A549 (cell line): ENCODE data around the gene OTOP2. TPM values are rescaled to one million over a fixed set of nuclear protein-coding genes. Genes with fewer than 3 reads are reported as not detected.

ENCODE experiments used
- ATAC-seq, 2 experiments: fragments of 200-7000 bp in 1 of 2; fragments of >200 bp in 1 of 2; cut with Nextera tagmentation in 1 of 2; cut with Tn5 transposase in 1 of 2; 3 replicates each; pipeline versions ENCODE4 v1.8.0 to v1.9.1; 2018 to 2020; ENCODE audit warnings: mild to moderate bottlenecking in 1 of 2, moderate library complexity in 1 of 2
- CTCF ChIA-PET: fragments of 300-600 bp; sonication (Branson Sonifier 250); formaldehyde crosslinking; extraction: SDS; loops from one replicate; lab custom pipeline; 2021; ENCODE audit warnings: antibody characterized with exemption, inconsistent platforms; lab: Yijun Ruan, JAX
- POLR2A ChIA-PET: fragments of 350-600 bp; formaldehyde crosslinking; extraction: SDS; loops from one replicate; lab custom pipeline; 2021; ENCODE audit warnings: antibody characterized with exemption, inconsistent platforms; lab: Yijun Ruan, JAX
- DNase-seq, 2 experiments: peaks; one replicate each; pipeline versions ENCODE4 v3.0.0 to v3.0.0-alpha.2; 2011 to 2016; ENCODE audit warnings: low read depth in 1 of 2, low spot score in 1 of 2
- FAIRE-seq: peaks from 2 replicates; lab custom pipeline; 2011; peaks lifted over from hg19 to GRCh38; lab: Jason Lieb, UNC
- H3K27ac ChIP-seq, 2 experiments: fragments of >200 bp; sonication (Bioruptor Twin); formaldehyde crosslinking; 3 replicates each; pipeline ENCODE4 v1.5.1; 2016 to 2017
- H3K4me1 ChIP-seq: fragments of >200 bp; sonication (Bioruptor Twin); formaldehyde crosslinking; 3 replicates; pipeline ENCODE4 v1.6.1; 2016
- H3K4me2 ChIP-seq: fragments of >200 bp; sonication (Bioruptor Twin); formaldehyde crosslinking; 3 replicates; pipeline ENCODE4 v1.6.1; 2016
- H3K4me3 ChIP-seq: fragments of >200 bp; sonication (Bioruptor Twin); formaldehyde crosslinking; 3 replicates; pipeline ENCODE4 v1.5.1; 2016
- H3K9me3 ChIP-seq: fragments of >200 bp; sonication (Bioruptor Twin); formaldehyde crosslinking; 3 replicates; pipeline ENCODE4 v1.6.1; 2016
- BCL3 ChIP-seq: fragments of >200 bp; sonication (Bioruptor Twin); formaldehyde crosslinking; IDR thresholded peaks from 3 replicates; pipeline ENCODE4 v1.6.1; 2016
- CEBPB ChIP-seq, 2 experiments: fragments of >200 bp in 1 of 2; sonication (Bioruptor Twin) in 1 of 2; formaldehyde crosslinking in 1 of 2; IDR thresholded peaks; 2 replicates each; pipeline ENCODE4 v1.6.1; 2012 to 2016
- CHD2 ChIP-seq: fragments of 150-350 bp; IDR thresholded peaks from 2 replicates; pipeline ENCODE4 v1.6.1; 2014; ENCODE audit warnings: low read length; ENCODE audit not compliant: partially characterized antibody
- EP300 ChIP-seq, 2 experiments: fragments of >200 bp; sonication (Bioruptor Twin); formaldehyde crosslinking; IDR thresholded peaks; 2 replicates in 1 of 2; 3 replicates in 1 of 2; pipeline ENCODE4 v1.6.1; 2016 to 2017
- HEYL ChIP-seq: fragments of 250-450 bp; sonication (Bioruptor Pico); IDR thresholded peaks from 2 replicates; pipeline ENCODE4 v1.8.0; 2021; ENCODE audit warnings: mild to moderate bottlenecking, moderate library complexity
- HMGXB4 ChIP-seq: fragments of 250-450 bp; sonication (Bioruptor Pico); IDR thresholded peaks from 2 replicates; pipeline ENCODE4 v1.5.0; 2021; ENCODE audit warnings: mild to moderate bottlenecking, moderate library complexity, borderline replicate concordance
- HOXA7 ChIP-seq: fragments of 250-450 bp; sonication (Bioruptor Pico); IDR thresholded peaks from 2 replicates; pipeline ENCODE4 v1.5.0; 2020; ENCODE audit warnings: mild to moderate bottlenecking, moderate library complexity
- JUN ChIP-seq, 2 experiments: fragments of >200 bp; sonication (Bioruptor Twin); formaldehyde crosslinking; IDR thresholded peaks; 2 replicates in 1 of 2; 3 replicates in 1 of 2; pipeline ENCODE4 v1.6.1; 2016 to 2017
- JUNB ChIP-seq: fragments of >200 bp; sonication (Bioruptor Twin); formaldehyde crosslinking; IDR thresholded peaks from 2 replicates; pipeline ENCODE4 v1.6.1; 2016
- MAFK ChIP-seq: fragments of 450-650 bp; IDR thresholded peaks from 2 replicates; pipeline ENCODE4 v1.6.1; 2014; ENCODE audit not compliant: partially characterized antibody
- MAX ChIP-seq: IDR thresholded peaks from 2 replicates; pipeline ENCODE4 v1.6.1; 2012
- NPAS2 ChIP-seq: fragments of 250-450 bp; sonication (Bioruptor Pico); IDR thresholded peaks from 2 replicates; pipeline ENCODE4 v1.8.0; 2022; ENCODE audit warnings: mild to moderate bottlenecking, moderate library complexity, borderline replicate concordance
- NR3C1 ChIP-seq: fragments of >200 bp; sonication (Bioruptor Twin); formaldehyde crosslinking; IDR thresholded peaks from 3 replicates; pipeline ENCODE4 v1.6.1; 2017
- PBX3 ChIP-seq: IDR thresholded peaks from 2 replicates; pipeline ENCODE4 v1.6.1; 2012
- PHF8 ChIP-seq: fragments of 200-600 bp; sonication (generic); IDR thresholded peaks from 2 replicates; pipeline ENCODE4 v1.6.1; 2016; ENCODE audit warnings: low read depth, mild to moderate bottlenecking, antibody characterized with exemption, moderate library complexity, borderline replicate concordance
- POLR2A ChIP-seq: IDR thresholded peaks from 2 replicates; pipeline ENCODE4 v1.6.1; 2012; ENCODE audit warnings: mild to moderate bottlenecking, low read length
- RAD21 ChIP-seq, 2 experiments: fragments of >200 bp in 1 of 2; sonication (Bioruptor Twin) in 1 of 2; formaldehyde crosslinking in 1 of 2; IDR thresholded peaks in 1 of 2; conservative IDR thresholded peaks in 1 of 2; 2 replicates in 1 of 2; 3 replicates in 1 of 2; pipeline ENCODE4 v1.6.1; 2012 to 2018; ENCODE audit warnings: inconsistent platforms in 1 of 2
- RCOR1 ChIP-seq: fragments of 150-350 bp; IDR thresholded peaks from 2 replicates; pipeline ENCODE4 v1.6.1; 2014; ENCODE audit warnings: antibody characterized with exemption, low read length, low read depth
- RFX5 ChIP-seq: fragments of 450-650 bp; IDR thresholded peaks from 2 replicates; pipeline ENCODE4 v1.7.1; 2014; ENCODE audit warnings: antibody characterized with exemption, mild to moderate bottlenecking, moderate library complexity
- RNF2 ChIP-seq: fragments of 200-600 bp; sonication (generic); IDR thresholded peaks from 2 replicates; pipeline ENCODE4 v1.6.1; 2016; ENCODE audit warnings: low read depth, mild to moderate bottlenecking, antibody characterized with exemption, moderate library complexity, borderline replicate concordance
- SMC3 ChIP-seq: fragments of >200 bp; sonication (Bioruptor Twin); formaldehyde crosslinking; IDR thresholded peaks from 3 replicates; pipeline ENCODE4 v1.6.1; 2018; ENCODE audit warnings: inconsistent platforms
- SREBF2 ChIP-seq: fragments of 450-650 bp; IDR thresholded peaks from 2 replicates; pipeline ENCODE4 v1.6.1; 2014; ENCODE audit warnings: mild to moderate bottlenecking, moderate library complexity
- TP53 ChIP-seq: fragments of 250-450 bp; sonication (Bioruptor Pico); IDR thresholded peaks from 2 replicates; pipeline ENCODE4 v1.5.0; 2021; ENCODE audit warnings: mild to moderate bottlenecking, moderate library complexity
- ZC3H11A ChIP-seq: fragments of 450-650 bp; IDR thresholded peaks from 2 replicates; pipeline ENCODE4 v1.6.1; 2014; ENCODE audit warnings: antibody characterized with exemption, mild to moderate bottlenecking
- WGBS: methylation state at CpG from one replicate; pipeline ENCODE4 v1.1.6; 2017; ENCODE audit errors: missing lambda C conversion rate; 5-methylcytosine and 5-hydroxymethylcytosine counted together
- polyA plus RNA-seq, 4 experiments: library from polyadenylated mRNA; depleted of rRNA in 3 of 4; stranded (reverse); fragments of >200 nt; fragmentation: RNase III in 1 of 4; extraction: RNeasy Plus Mini Kit Qiagen cat#74134 plus additional on column Dnase treatment in 1 of 4; gene quantifications; 2 replicates in 3 of 4; 3 replicates in 1 of 4; pipeline ENCODE4 v1.2.3, GENCODE V29; 2011 to 2017

OTOP2 gene
- polyA plus RNA-seq, 2 of the 4 experiments (the other 2 are of a cell fraction) = 0.06 TPM; not detected in 1

- TF ChIP-seq RCOR1 (no peak), NPAS2 (no peak), MAX (peak; percentile 31; the same call in 1 of the 2 replicates), RAD21 (conservative IDR thresholded peaks at IDR 0.05 in 1 of 2, IDR thresholded peaks at IDR 0.05 in 1 of 2) (peak; percentile 97 to 98), RFX5 (no peak), CEBPB (IDR thresholded peaks at IDR 0.05) (no peak), HOXA7 (CRISPR knock-in tag) (no peak), PHF8 (no peak)
Measured at GRCh38 chr17:74961657-74962350, 37.7 kb downstream of the OTOP2 start (continued).

- H3K4me3 ChIP-seq = no peak overlapping the region
- H3K4me2 ChIP-seq = no peak overlapping the region
- ATAC-seq (no peak), DNase-seq (no peak), FAIRE-seq (no peak)
- H3K27ac ChIP-seq = no peak overlapping the region; a peak in 1 of 6 replicates
- 78% methylated on average over 10 of the region's 18 CpGs for WGBS
- ChIA-PET CTCF (interaction anchor here (0.5 to 42.3 kb wide), 36 partner anchors 12 to 446 kb away, joined by 3 to 1448 read pairs (median 8); partner anchors contain the start of genes CDR2L, FDXR, GGA3 and HID1), POLR2A (interaction anchor here (0.6 to 1.9 kb wide), 3 partner anchors 49 to 151 kb away, joined by 7 to 30 read pairs (median 12); partner anchors contain the start of genes FDXR and MRPL58)
- peaks cover 12% of the 10 kb centered on the region for H3K4me1 ChIP-seq
- no peaks in the 10 kb centered on the region for H3K9me3 ChIP-seq
- no peak for TF ChIP-seq SMC3
- no peak for TF ChIP-seq RNF2
- TF ChIP-seq MAX = no peak
- TF ChIP-seq TP53 (CRISPR knock-in tag) = no peak
- TF ChIP-seq PHF8 = no peak
- TF ChIP-seq HEYL = no peak
- no peak for TF ChIP-seq NR3C1
- TF ChIP-seq CHD2 = no peak
- no peak for TF ChIP-seq EP300 (IDR thresholded peaks at IDR 0.05)
- no peak for TF ChIP-seq SREBF2
- no peak for TF ChIP-seq ZC3H11A
Measured at GRCh38 chr17:74962622-74963394, 38.7 kb downstream of the OTOP2 start.

GRCh38 chr17:74963656-74964055 lies 39.6 kb downstream of the OTOP2 start:
- no peaks in the 10 kb centered on the region for H3K9me3 ChIP-seq
- ATAC-seq (peak in 1 of 2 experiments; percentile 29; a peak in 2 of 6 replicates), FAIRE-seq (no peak), DNase-seq (no peak)
- 62% methylated on average over 11 of the region's 12 CpGs for WGBS
- ChIA-PET CTCF (interaction anchor here (0.6 to 42.3 kb wide), 14 partner anchors 11 to 276 kb away, joined by 3 to 1448 read pairs (median 5); partner anchors contain the start of genes CDR2L, HID1, MRPL58 and OTOP2), POLR2A (interaction anchor here (0.8 kb wide), 1 partner anchor 24 kb away, joined by 3 read pairs; the partner anchor contains the start of gene CDR2L)
- no peak overlapping the region for H3K27ac ChIP-seq
- H3K4me2 ChIP-seq = no peak overlapping the region
- no peak overlapping the region for H3K4me3 ChIP-seq
- H3K4me1 ChIP-seq = peaks cover 12% of the 10 kb centered on the region
- TF ChIP-seq POLR2A = no peak
- no peak for TF ChIP-seq PBX3
- TF ChIP-seq JUNB = no peak
- no peak for TF ChIP-seq HMGXB4 (CRISPR knock-in tag)
- TF ChIP-seq MAX = no peak
- TF ChIP-seq JUN (IDR thresholded peaks at IDR 0.05) = no peak
- no peak for TF ChIP-seq BCL3
- TF ChIP-seq MAFK = no peak
- TF ChIP-seq SMC3 = no peak
- TF ChIP-seq CEBPB (IDR thresholded peaks at IDR 0.05) = no peak
